AG04450 (cell line): Measurements from ENCODE around the gene NMS. TPM values are rescaled to one million over a fixed set of nuclear protein-coding genes. Genes with fewer than 3 reads are reported as not detected.

Experiments
- CTCF ChIA-PET: fragments of 300-600, 350-600 bp; formaldehyde crosslinking; extraction: SDS; loops from one replicate; lab custom pipeline; 2022; ENCODE audit warnings: antibody characterized with exemption, inconsistent platforms; lab: Charles Lee
- POLR2A ChIA-PET: fragments of 350-600 bp; formaldehyde crosslinking; extraction: SDS; loops from one replicate; lab custom pipeline; 2021; ENCODE audit warnings: antibody characterized with exemption, inconsistent platforms; lab: Yijun Ruan, JAX
- DNase-seq: peaks from one replicate; pipeline ENCODE4 v3.0.0-alpha.2; 2011; ENCODE audit warnings: low read depth, low spot score
- H3K27ac ChIP-seq: one replicate; pipeline ENCODE4 v1.5.1; 2012; ENCODE audit warnings: low read depth, low read length, control low read depth
- H3K27me3 ChIP-seq: one replicate; pipeline ENCODE4 v1.6.0; 2012; ENCODE audit warnings: low read length; ENCODE audit not compliant: control insufficient read depth, insufficient read depth
- H3K4me3 ChIP-seq: 2 replicates; pipeline ENCODE4 v1.5.1; 2011; ENCODE audit warnings: mild to moderate bottlenecking, low read depth, low read length, control low read depth
- H3K9me3 ChIP-seq: 2 replicates; pipeline ENCODE4 v1.5.1; 2012; ENCODE audit warnings: low read length; ENCODE audit not compliant: control insufficient read depth, insufficient read depth
- CTCF ChIP-seq: IDR thresholded peaks from 2 replicates; pipeline ENCODE4 v1.5.1; 2011; ENCODE audit warnings: low read depth, low read length, control low read depth, inconsistent platforms
- polyA plus RNA-seq: library from polyadenylated mRNA; depleted of rRNA; stranded (reverse); fragments of >200 nt; gene quantifications from 2 replicates; pipeline ENCODE4 v1.2.3, GENCODE V29; 2011

The NMS gene
- polyA plus RNA-seq, 1 experiment = not detected

- no peak for TF ChIP-seq CTCF
- H3K4me3 ChIP-seq = no peak overlapping the region
- H3K27me3 ChIP-seq = peaks cover 14% of the 10 kb centered on the region
- ChIA-PET POLR2A (no interaction called here), CTCF (interaction anchor here (0.6 to 2.2 kb wide), 2 partner anchors 159 to 162 kb away, joined by 4 to 12 read pairs; no protein-coding TSS in a partner anchor)
- no peak overlapping the region for H3K27ac ChIP-seq
- no peaks in the 10 kb centered on the region; the same call in 1 of the 2 replicates for H3K9me3 ChIP-seq
- DNase-seq = no peak
These were observed 45.2 kb upstream of the NMS start for GRCh38 chr2:100425107-100425506.

- CTCF ChIA-PET = interaction anchor here (2.2 kb wide), 1 partner anchor 163 kb away, joined by 12 read pairs; no protein-coding TSS in a partner anchor
- Histone ChIP-seq H3K27me3 (peaks cover 16% of the 10 kb centered on the region), H3K4me3 (no peak overlapping the region), H3K27ac (no peak overlapping the region), H3K9me3 (no peaks in the 10 kb centered on the region; the same call in 1 of the 2 replicates)
- no peak for DNase-seq
- no peak for TF ChIP-seq CTCF
- POLR2A ChIA-PET = no interaction called here
These were observed 44.5 kb upstream of the NMS start for GRCh38 chr2:100425573-100426383.

GRCh38 chr2:100426384-100426720 is 43.9 kb upstream of the NMS start:
- ChIA-PET POLR2A (no interaction called here), CTCF (interaction anchor here (2.2 kb wide), 1 partner anchor 163 kb away, joined by 12 read pairs; no protein-coding TSS in a partner anchor)
- no peak for TF ChIP-seq CTCF
- Histone ChIP-seq H3K27ac (no peak overlapping the region), H3K9me3 (no peaks in the 10 kb centered on the region; the same call in 1 of the 2 replicates), H3K4me3 (no peak overlapping the region), H3K27me3 (peaks cover 13% of the 10 kb centered on the region)
- DNase-seq = no peak

GRCh38 chr2:100427111-100427510 is 43.2 kb upstream of the NMS start:
- Histone ChIP-seq H3K27me3 (peaks cover 13% of the 10 kb centered on the region), H3K4me3 (no peak overlapping the region), H3K9me3 (no peaks in the 10 kb centered on the region; the same call in 1 of the 2 replicates), H3K27ac (no peak overlapping the region)
- TF ChIP-seq CTCF = no peak
- ChIA-PET POLR2A (no interaction called here), CTCF (interaction anchor here (1.0 kb wide), 1 partner anchor 28 kb away, joined by 5 read pairs; no protein-coding TSS in a partner anchor)
- no peak for DNase-seq
